Activated CD4-positive, alpha-beta T cell treated with anti-CD3 and anti-CD28 coated beads, Interleukin-2, amount 50 U/mL, for 4 hours (primary cell): ENCODE results near the gene MCTP2.

Experiments
- DNase-seq, 2 experiments: peaks; one replicate each; pipeline ENCODE4 v3.0.0-alpha.2; 2020

Gene MCTP2

DNA sequence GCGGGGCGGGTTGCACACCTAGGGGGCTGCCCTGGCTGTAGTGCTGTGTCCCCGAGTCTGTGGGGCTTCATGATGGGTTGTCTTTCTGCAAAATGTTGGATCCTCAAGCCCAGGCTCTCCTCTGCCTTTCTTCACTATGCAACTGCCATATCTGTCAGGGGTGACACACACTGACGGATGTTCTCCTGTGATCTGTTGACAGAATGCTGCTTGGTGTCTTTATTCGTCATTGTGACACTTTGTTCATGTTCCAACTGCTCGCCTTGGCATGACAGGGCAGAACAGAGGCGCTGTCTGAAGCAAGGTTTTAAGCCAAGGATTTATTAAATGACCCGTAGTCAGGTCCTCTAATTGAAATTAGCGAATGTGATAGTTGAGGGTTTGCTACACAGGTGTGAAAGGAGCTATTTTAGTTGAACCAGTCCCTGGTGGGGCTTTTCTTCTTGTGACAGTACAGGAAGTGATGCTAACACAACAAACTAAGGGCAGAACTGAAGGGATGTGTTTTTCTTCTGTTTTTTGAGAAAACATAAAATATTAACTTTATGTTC is 173.4 kb downstream of the MCTP2 start:
- DNase-seq, result no peak

DNA sequence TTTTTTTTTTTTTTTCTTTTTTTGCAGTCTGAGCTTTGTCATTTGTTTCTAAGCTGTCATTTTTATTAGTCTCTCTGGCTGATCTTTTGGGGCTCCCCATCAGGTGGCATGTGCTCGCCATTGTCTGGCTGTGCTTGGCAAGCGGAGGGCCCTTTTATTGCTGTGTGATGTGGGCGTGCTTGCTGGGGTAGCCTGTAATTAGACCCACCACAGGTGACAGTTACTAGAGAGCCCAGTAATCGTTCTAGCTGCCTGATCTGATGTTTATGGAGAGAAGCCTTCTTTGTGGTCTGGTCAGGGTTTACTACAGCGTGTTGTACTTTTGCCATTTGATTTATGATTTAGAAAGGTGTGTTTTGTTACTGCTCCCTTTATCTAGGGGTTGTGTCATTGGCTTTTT is 179.9 kb downstream of the MCTP2 start:
- no peak for DNase-seq

DNA sequence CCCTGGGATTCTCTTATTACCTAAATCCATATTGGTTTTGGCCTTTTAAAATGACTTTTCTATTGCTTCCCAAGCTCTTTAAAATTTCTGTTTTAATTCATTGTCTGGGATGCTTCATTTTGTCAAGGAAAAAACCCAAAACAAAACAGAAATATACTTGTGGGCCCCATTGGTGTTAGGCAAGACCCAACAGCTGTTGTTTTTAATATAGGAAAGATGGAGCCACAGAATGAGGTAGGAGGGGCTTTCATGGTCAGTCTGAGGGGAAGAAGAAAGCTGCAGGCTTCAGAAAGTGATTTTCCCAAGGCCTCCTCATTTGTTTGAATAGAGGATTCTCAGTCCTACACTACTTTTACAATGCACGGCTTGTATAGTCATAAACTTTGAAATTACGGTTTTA is 180.5 kb downstream of the MCTP2 start:
- DNase-seq, result no peak

DNA sequence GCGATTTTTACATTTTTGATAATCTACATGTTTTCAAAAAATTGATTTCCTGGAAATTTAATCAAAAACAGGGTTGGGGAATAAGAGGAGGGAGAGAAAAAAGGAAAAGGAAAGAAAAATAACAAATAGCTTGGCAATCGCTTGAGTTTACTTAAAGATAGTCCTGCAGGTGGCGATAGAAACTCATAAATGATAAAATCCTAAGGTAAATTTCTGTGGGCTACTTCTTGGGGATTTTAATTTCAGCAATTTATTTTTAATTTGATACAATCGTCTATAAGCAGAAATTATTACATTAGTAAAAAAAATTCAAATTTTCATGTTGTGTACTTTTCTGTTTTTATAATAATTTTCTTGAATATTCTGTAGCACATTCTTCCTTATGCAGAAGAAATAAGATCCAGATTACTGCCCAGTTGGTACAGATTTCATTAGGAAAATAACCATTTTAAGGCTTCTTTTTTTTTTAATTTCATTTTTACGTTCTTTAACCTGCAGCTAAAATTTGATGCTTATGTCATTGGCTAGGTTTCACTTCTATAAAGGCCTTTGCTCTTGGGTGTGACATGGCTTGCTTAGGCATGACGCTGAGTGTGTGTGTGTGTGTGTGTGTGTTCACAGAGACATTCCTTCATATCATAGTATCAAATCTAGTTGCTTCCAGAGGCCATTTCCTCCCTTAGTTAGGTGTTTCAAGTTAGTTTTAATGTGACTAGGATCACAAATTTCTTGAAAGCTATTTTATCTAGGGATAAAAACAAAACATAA is 181.8 kb downstream of the MCTP2 start:
- DNase-seq, result no peak

DNA sequence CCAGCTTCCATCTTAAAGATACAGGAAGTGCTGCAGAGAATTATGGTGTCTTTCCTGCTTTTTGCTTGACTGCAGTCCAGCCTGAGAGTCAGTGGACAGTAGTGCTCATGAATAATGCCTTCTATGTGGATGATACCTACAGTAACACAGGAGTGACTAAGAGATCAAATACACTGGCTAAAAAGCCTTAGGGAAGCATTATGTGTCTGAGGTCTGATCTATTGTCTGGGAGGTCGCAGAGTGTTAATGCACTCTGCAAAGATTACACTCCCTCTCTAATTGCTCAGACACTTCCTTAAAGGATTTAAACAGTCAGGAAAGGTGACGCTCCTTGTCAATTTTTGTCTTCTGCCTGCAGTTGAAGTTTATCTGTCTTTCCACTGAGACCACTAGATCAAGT is 183.6 kb downstream of the MCTP2 start:
- DNase-seq, result no peak

DNA sequence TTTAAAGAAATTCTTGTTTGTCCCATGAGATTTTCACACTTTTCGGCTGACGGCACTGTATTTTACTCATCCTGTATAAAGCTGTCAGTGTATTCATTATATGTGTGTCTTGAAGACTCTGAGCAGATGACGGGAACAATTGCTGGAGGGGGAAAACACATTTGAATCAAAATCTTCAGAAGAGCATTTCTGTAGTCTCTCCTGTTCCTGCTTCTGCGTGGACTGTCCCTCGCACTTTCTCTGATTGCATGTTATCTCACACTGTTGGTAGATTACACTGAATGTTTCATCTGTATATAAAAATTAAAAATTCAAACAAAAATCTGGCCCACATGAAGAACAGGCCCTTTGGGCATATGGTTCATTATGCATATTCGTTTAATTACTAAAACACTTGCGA is 184.9 kb downstream of the MCTP2 start:
- DNase-seq, result no peak

DNA sequence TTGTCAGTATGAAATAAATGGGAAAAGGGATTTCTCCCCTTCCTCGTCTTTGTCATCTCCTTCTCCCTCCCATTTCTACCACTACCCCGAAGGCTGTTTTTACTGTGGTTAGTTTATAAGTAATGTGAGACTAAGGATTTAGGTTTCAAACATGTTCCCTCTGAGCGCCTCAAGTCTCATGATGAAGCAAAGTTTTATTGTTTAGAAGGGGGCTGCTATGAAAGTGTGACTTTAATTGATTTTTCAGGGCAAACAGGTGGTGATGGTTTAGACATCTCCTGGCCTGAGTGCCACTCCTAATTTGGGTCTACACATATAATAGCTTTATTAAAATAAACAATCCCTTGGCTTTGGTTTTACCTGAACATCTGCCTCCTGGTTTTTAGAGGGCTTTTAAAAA is 185.5 kb downstream of the MCTP2 start:
- DNase-seq, result no peak

DNA sequence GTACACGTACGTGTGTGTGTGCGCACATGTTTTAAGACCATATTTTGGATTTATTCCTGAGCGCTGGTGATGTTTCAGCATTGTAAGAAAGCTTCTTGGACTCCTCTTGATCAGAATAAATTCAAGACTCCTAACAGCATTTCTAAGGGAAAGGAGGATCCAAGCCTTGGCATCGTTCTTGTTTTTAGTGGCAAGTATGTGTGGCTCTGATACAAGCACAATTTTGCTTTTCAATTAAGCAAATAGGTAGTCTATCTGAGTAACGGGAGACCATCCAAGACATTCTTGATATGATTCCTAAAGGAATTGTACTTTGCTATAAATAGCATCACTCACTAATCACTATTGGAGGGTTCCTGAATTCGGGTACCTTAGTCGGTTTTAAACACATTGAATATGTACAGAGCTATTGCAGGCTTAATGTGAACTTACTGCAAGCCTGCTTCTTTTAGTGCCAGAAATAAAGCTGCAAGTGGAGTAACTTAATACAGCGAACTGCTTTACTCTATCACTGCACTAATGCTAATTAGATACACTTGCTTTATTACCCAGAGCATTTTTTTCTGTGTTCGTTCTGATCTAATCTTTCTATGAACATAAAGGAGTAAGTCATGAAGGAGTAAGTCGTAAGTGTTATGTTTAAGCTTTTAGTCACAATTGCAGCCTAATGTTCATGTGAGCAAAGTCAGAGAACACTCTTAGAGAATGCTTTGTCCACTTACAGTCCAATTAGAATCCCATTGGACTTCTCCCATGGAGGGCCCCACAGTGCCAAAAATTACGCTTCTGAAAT is 186.3 kb downstream of the MCTP2 start:
- DNase-seq, result no peak

DNA sequence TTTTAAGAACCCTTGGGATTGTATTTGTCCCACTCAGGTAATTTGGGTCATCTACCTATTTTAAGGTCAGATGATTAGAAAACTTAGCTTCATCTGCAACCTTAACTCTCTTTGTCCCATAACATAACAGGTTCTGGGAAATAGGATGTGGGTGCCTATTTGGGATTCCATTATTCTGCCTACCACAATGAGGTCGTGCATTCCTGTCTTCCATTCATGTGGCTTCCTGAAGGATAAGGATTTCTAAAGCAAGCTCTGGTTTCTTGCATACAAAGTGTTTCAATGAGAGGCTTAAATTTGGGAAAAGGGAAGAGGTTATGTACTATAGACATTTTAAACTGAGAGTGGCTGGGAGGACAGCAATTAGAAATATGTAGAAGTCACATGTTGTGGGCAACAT is 190.3 kb downstream of the MCTP2 start:
- DNase-seq, result no peak

DNA sequence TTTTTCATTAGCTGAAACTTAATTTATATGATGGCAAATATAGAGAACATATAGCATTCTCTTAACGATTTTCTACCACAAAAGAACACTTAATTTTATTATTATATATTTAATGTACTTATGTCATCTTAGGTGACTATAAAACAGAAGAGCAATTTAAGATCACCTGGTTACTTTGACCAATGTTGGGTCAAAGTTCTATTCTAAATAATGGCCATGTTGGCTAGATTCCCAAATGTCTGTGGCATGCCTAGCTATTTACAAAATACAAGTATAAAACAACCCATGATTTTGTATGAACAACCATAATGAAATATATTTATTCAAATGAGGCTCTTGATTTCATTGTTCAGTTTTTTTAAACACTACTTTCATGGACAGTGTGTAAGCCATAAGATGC is 200.9 kb downstream of the MCTP2 start:
- no peak for DNase-seq

DNA sequence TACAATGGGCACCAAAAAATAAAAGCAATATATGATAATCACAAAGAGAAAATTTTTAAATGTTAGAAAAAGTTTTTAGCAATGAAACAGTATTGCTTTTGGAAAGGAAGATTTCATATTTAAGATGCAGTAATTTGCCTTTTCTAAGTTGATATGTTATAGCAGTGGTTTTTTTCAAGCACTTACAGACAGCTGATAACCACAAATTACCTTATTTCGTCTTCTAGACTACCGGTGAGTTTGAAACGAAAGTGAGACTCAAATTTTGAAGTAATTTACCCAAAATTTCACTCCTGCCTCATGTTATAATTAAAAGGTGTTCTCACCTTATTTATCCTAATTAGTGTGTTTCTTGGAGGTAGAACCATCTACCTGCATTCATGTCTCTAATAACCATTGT is 207.8 kb downstream of the MCTP2 start:
- DNase-seq, result no peak

DNA sequence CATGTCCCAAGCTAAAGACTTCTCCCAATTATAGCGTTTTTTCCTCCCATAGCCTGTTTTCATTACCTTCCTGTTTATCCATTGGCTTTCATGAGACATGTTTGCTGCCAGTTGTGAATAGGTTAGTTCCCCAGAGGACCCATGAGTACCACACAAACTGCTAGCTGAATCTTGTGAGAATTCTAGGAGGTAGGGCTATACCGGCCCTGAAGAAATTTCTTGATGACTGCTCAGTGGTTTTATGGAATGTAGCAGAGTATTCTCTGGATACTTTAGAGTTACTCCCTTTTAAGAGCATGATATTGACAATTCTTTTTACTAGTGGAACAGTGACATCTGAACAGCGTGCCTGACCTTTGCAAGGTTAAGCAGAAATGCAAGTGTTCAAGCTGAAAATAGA is 210.4 kb downstream of the MCTP2 start:
- no peak for DNase-seq

DNA sequence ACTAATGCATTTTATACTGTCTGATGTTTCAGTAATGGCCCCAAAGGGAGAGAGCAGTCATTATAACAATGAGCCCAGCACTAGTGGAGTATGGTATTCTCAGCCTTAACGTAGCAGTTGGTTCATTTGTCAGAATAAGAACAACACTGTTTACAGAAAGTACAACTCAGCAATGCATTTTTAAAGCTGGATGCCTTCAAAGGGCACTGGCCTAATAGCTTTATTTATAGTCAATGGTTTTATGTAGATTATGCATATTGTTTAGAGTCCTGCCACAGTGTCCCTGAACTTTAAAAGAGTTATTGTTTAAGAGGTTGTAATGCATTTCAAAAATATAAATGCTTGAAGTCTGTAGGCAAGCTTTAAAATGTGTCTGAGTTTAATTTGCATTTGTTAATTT is 211.1 kb downstream of the MCTP2 start:
- no peak for DNase-seq

DNA sequence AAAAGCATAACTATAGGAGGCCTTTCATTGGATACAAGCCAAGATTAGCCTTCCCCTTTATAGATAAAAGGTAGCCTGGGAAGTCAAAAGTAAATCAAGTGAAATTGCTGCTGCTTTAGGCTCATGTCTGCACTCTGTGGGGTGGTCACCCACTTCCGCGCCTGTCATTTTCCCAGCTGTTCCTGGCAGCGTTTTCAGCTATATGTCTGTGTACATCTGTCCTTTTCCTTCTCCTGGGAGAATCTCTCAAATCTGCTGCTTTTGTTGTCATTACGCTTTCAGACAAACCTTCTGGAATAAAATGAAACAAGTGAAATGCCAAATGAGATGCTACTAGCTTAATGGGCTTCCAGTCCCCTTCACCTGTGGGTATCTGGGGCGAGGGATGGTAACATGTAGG is 211.8 kb downstream of the MCTP2 start:
- DNase-seq, result no peak

DNA sequence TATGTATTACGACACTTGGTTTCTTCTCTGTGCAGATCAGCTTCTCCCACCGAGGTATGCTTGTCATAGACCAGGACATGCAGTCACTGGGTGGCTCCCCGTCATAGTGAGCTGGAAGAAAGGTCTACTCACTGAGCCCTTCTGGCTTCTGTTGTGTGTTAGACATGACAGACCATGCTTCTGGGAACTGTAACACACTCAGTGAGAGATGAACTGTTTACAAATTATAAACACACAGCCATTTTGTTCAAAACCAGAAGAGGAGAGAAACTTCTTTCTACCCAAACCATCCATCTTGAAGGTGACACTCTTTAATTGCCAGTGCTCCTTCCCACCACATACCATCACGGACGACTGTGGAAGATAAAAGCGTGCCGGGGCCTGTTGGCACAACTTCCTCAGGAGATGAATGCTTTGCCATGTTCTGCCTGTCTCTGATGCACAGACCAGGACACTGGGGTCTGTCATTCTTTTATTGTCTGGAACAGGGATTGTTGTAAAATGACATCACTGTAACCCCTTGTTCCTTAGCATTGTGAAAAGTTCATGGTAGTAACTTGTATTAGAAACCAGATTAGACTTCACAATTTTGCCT is 214.3 kb downstream of the MCTP2 start:
- DNase-seq, result no peak

DNA sequence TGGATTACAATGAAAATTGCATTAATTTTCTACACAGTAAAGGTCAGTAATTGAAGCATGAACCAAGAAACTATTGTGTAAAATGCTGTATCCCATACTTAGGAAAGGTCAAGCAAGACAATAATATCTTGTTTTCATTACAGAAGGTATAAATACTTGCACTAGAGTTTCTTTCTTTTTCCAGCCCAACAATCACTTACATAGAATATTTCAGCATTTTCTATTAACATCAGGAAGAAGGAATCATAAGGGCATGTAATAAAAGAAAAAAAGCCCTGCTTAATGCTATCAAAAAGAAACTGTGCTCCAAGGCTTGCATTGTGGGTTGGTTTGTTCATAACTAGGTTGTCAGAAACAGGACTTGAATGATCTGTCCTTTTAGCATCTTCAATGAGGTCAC is 215.1 kb downstream of the MCTP2 start:
- no peak for DNase-seq

DNA sequence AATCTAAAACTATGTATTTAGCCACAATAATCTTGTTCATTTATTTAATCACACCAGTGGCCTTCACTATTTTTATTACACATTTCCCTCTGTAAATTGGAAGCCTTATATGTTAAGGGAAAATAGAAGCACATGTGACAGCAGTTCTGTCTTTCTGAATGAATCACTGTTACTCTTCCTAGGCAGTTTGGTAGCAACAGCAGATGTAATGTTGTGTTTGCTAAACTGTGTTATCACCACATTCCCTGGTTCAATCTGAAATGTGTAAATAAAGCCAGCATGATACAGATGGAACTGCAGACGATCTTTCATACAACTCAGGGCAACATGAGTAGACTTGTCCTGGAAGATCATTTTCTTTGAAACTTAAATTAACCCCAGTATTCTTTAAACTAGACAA is 220.1 kb downstream of the MCTP2 start:
- DNase-seq, result no peak

DNA sequence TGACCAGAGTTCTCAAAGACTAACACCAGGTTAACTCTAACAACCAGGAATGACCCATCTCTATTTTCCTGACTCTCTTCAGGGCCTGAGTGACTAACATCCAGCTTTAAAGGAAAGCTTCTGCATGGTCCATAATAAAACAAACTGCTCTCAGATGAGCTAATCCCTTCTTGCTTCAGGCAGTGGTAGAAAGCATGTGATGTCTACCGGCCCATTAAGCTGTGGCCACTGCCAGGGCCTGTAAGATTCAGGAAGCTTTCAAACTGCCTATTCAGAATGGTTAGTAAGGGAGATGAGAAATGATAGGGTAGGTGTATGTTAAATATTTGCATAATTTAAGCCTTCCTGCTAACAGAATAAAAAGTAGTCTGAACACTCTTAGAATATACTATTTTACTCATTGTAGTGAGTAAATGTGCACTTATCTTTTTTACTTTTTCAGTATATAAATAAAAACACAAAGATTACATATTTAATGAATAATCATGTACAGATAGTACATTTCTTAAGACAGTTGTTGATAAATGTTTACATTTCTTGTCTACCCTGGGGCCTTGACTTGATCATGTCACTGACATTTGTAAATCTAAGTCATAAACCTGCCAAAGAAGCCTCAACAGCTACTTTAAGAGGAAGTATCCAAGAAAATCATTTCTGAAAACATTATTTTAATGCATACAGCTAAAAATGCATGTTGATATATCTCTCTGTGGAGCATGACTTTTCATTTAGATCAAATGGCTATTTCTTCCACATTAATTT is 222.0 kb downstream of the MCTP2 start:
- no peak for DNase-seq

DNA sequence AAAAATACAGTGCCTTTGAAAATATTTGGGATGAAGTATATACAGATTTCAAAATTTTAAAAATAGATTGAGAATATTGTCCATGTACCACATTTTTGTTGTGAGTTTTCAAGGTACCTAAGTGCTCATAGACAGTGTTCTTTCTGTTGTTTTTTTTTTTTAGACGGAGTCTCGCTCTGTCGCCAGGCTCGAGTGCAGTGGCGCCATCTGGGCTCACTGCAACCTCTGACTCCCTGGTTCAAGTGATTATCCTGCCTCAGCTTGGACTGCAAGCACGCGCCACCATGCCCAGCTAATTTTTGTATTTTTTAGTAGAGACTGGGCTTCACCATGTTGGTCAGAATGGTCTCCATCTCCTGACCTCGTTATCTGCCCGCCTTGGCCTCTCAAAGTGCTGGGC is 223.9 kb downstream of the MCTP2 start:
- no peak for DNase-seq

DNA sequence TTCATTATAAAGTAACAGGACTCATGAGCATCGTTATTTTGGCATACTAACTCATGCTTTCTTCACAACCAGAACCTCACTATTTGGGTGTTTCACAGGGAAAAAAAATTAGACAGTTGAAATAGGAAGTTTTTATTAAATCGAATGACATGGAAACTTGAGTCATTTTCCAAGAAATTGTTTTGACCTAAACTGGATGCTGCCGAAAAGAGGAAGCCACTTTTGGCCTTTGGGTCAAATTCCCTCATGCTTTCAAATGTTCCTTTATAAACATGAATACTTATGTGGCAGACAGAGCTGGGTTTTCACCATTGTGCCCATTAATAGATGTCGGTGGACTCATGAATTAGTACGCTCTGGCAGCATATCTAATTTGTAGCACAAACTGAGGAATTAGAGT is 224.9 kb downstream of the MCTP2 start:
- no peak for DNase-seq

DNA sequence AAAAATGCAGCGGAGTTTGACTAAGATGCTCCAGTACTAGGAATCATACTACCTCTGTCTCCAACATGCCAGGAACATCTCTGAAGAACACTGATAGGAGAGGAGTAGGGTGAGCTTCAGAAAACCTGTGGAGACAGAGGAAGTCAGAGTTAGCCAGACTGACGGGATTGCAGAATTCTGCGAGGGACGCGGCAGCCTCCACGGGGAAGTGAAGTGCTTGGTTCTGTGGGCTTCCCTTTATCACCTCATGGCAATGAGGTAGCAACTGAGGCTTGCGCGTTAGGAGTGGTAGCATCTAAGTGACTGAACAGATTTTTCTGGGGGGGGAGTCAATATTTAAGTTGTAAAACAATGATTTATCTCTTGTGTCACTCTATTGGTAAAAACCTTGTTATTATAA is 226.3 kb downstream of the MCTP2 start:
- no peak for DNase-seq

DNA sequence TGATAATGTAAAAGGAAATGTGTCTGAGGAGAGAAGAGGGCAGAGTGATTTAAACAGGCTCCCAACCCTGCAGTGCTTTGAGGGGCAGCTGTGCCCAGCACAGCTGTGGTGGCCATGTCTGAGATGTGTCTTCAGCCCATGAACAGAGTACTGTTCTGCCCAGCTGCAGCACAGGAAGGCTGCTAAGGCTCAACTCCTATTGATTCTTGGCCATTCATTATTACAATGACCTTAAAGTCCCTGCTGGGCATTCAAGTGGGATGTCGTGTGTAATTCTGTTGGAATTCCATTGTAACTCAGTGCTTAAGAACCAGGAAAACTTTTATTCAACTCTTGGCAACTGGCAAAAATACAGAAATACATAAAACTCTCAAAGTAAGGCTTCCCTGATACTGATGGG is 229.3 kb downstream of the MCTP2 start:
- no peak for DNase-seq

DNA sequence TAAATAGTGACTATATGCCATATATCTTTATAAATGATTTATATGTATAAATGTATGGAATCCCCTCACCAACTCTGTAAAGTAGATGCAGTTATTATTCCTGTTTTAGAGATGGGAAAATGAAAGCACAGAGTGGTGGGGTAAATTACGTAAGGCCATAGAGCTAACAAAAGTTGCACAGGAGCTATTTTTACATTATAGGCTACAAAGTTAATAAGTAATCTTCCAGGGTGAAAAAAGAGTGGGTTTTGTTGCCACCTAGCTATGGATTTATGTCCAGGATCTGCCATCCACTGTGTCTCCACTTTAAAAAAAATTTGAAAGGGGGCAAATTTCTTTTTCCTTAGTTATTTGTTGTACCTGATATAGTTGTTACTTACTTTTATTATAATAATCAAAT is 235.7 kb downstream of the MCTP2 start:
- no peak for DNase-seq
